Karpas-422 (cell line): Measurements from ENCODE around the gene CSAG2. TPM values are rescaled to one million over a fixed set of nuclear protein-coding genes. Genes with fewer than 3 reads are reported as not detected.
"Not testable (repeated sequence)": the region's sequence is repeated elsewhere in the genome, so short reads cannot be mapped to it uniquely, and the experiment has no call there.

Experiments used
- DNase-seq: peaks from one replicate; pipeline ENCODE4 v3.0.0-alpha.2; 2015
- H2AFZ ChIP-seq: fragments of 200-600 bp; sonication (generic); 2 replicates; pipeline ENCODE4 v1.6.1; 2014; ENCODE audit warnings: antibody characterized with exemption, low read length, mixed read lengths
- H3K27ac ChIP-seq: fragments of 200-600 bp; sonication (generic); 2 replicates; pipeline ENCODE4 v1.5.1; 2014; ENCODE audit warnings: mild to moderate bottlenecking, low read length, moderate library complexity
- H3K27me3 ChIP-seq: fragments of 200-600 bp; sonication (generic); 2 replicates; pipeline ENCODE4 v1.6.1; 2014; ENCODE audit warnings: low read length, mixed read lengths
- H3K36me3 ChIP-seq: fragments of 200-600 bp; sonication (generic); 2 replicates; pipeline ENCODE4 v1.6.1; 2014; ENCODE audit warnings: low read length, mixed read lengths; ENCODE audit not compliant: insufficient read depth
- H3K4me1 ChIP-seq: fragments of 200-600 bp; sonication (generic); 2 replicates; pipeline ENCODE4 v1.6.1; 2014; ENCODE audit warnings: mild to moderate bottlenecking, low read length, mixed read lengths
- H3K4me2 ChIP-seq: fragments of 200-600 bp; sonication (generic); 2 replicates; pipeline ENCODE4 v1.6.1; 2014; ENCODE audit warnings: low read length, low read depth, mild to moderate bottlenecking; ENCODE audit not compliant: poor library complexity, severe bottlenecking
- H3K4me3 ChIP-seq: fragments of 200-600 bp; sonication (generic); 2 replicates; pipeline ENCODE4 v1.5.1; 2014; ENCODE audit warnings: mild to moderate bottlenecking, antibody characterized with exemption, low read length, mixed read lengths
- H3K79me2 ChIP-seq: fragments of 200-600 bp; sonication (generic); 2 replicates; pipeline ENCODE4 v1.6.1; 2014; ENCODE audit warnings: mild to moderate bottlenecking, low read length, mixed read lengths
- H3K9ac ChIP-seq: fragments of 200-600 bp; sonication (generic); 2 replicates; pipeline ENCODE4 v1.6.0; 2014; ENCODE audit warnings: low read length
- H3K9me2 ChIP-seq: fragments of 200-600 bp; sonication (generic), shearing (Covaris generic); replicated peaks from 2 replicates; pipeline ENCODE4 v1.6.0; 2014; ENCODE audit warnings: mild to moderate bottlenecking, low read length, moderate library complexity; ENCODE audit not compliant: insufficient read depth
- H3K9me3 ChIP-seq: fragments of 300-700, 200-600 bp; sonication (generic); 2 replicates; pipeline ENCODE4 v1.6.1; 2014; ENCODE audit warnings: low read length, mixed read lengths
- H4K20me1 ChIP-seq: fragments of 200-600 bp; sonication (generic); 2 replicates; pipeline ENCODE4 v1.6.1; 2014; ENCODE audit warnings: mild to moderate bottlenecking, antibody characterized with exemption, low read length, low read depth; ENCODE audit not compliant: insufficient read depth
- total RNA-seq: library from RNA; depleted of rRNA; stranded (reverse); fragments of >200 nt; shearing (Covaris generic); gene quantifications from 2 replicates; pipeline ENCODE4 v1.2.3, GENCODE V29; 2014; ENCODE audit warnings: low replicate concordance

Gene CSAG2
- total RNA-seq, 1 experiment from 2014 or later = not detected

GRCh38 chrX:152733261-152733975 is 24.3 kb upstream of the CSAG2 start, which contains the start of the genes CSAG1 and MAGEA12:
Gene CSAG1 (minus strand): TSS chrX:152733721. CDS start chrX:152732460, 1,261 bp downstream.
Gene MAGEA12 (plus strand): TSS chrX:152733757. CDS start chrX:152736162, 2,405 bp downstream.
- H3K36me3 ChIP-seq = no peaks in the 10 kb centered on the region
- H3K27ac ChIP-seq = no peak within 1 kb of the TSS
- no peak within 1 kb of the TSS for H3K4me2 ChIP-seq
- no peaks in the 10 kb centered on the region for H3K9me2 ChIP-seq
- no peaks in the 10 kb centered on the region for H4K20me1 ChIP-seq
- H2AFZ ChIP-seq = no peak within 1 kb of the TSS
- H3K79me2 ChIP-seq = no peaks in the 10 kb centered on the region
- H3K9me3 ChIP-seq = no peaks in the 10 kb centered on the region
- H3K9ac ChIP-seq = no peak within 1 kb of the TSS
- no peaks in the 10 kb centered on the region for H3K27me3 ChIP-seq
- no peaks in the 10 kb centered on the region for H3K4me1 ChIP-seq
- DNase-seq = no peak
- no peak within 1 kb of the TSS for H3K4me3 ChIP-seq

- Histone ChIP-seq H3K9me2 (no peaks in the 10 kb centered on the region), H4K20me1 (no peaks in the 10 kb centered on the region), H3K4me3 (no peak overlapping the region), H3K27ac (no peak overlapping the region), H3K79me2 (no peaks in the 10 kb centered on the region), H2AFZ (no peak overlapping the region), H3K4me1 (no peaks in the 10 kb centered on the region), H3K4me2 (no peak overlapping the region), H3K27me3 (no peaks in the 10 kb centered on the region), H3K9me3 (no peaks in the 10 kb centered on the region), H3K9ac (no peak overlapping the region), H3K36me3 (no peaks in the 10 kb centered on the region)
- DNase-seq = no peak
Observed at GRCh38 chrX:152725409-152725808, 16.3 kb upstream of the CSAG2 start.

GRCh38 chrX:152713815-152714787 is 5.0 kb upstream of the CSAG2 start, which contains the start of gene MAGEA2B:
Gene MAGEA2B (plus strand): TSS chrX:152714628. CDS start chrX:152717107, 2,479 bp downstream.
- not testable (repeated sequence) for H3K9me3 ChIP-seq, H3K79me2 ChIP-seq, H2AFZ ChIP-seq, H3K4me2 ChIP-seq, H3K9ac ChIP-seq, H3K27ac ChIP-seq, H3K9me2 ChIP-seq, H4K20me1 ChIP-seq, DNase-seq, H3K4me3 ChIP-seq, H3K27me3 ChIP-seq, H3K4me1 ChIP-seq, H3K36me3 ChIP-seq

GRCh38 chrX:152713195-152713594 is 4.1 kb upstream of the CSAG2 start:
- H3K4me3 ChIP-seq, H2AFZ ChIP-seq, H3K27ac ChIP-seq, H4K20me1 ChIP-seq, H3K4me1 ChIP-seq, H3K4me2 ChIP-seq, H3K9me3 ChIP-seq, H3K36me3 ChIP-seq, H3K9me2 ChIP-seq, DNase-seq, H3K9ac ChIP-seq, H3K27me3 ChIP-seq, H3K79me2 ChIP-seq: not testable (repeated sequence)

- not testable (repeated sequence) for H3K27me3 ChIP-seq, H3K4me1 ChIP-seq, H3K36me3 ChIP-seq, H3K27ac ChIP-seq, H4K20me1 ChIP-seq, H3K79me2 ChIP-seq, H2AFZ ChIP-seq, DNase-seq, H3K9me3 ChIP-seq, H3K9me2 ChIP-seq, H3K4me2 ChIP-seq, H3K9ac ChIP-seq, H3K4me3 ChIP-seq
Observed at GRCh38 chrX:152706500-152706899, 2.6 kb downstream of the CSAG2 start.

GRCh38 chrX:152700390-152700789 is 8.7 kb downstream of the CSAG2 start:
- DNase-seq, H3K36me3 ChIP-seq, H3K27ac ChIP-seq, H3K27me3 ChIP-seq, H3K4me2 ChIP-seq, H3K4me3 ChIP-seq, H2AFZ ChIP-seq, H3K9me2 ChIP-seq, H3K4me1 ChIP-seq, H3K9me3 ChIP-seq, H4K20me1 ChIP-seq, H3K9ac ChIP-seq, H3K79me2 ChIP-seq: not testable (repeated sequence)

- not testable (repeated sequence) for H3K4me3 ChIP-seq, H3K4me1 ChIP-seq, H4K20me1 ChIP-seq, H3K36me3 ChIP-seq, DNase-seq, H3K27ac ChIP-seq, H3K9me3 ChIP-seq, H2AFZ ChIP-seq, H3K9me2 ChIP-seq, H3K4me2 ChIP-seq, H3K9ac ChIP-seq, H3K27me3 ChIP-seq, H3K79me2 ChIP-seq
Observed at GRCh38 chrX:152697952-152698931, 10.8 kb downstream of the CSAG2 start, which contains the start of gene MAGEA3. Gene MAGEA3 (plus strand): TSS chrX:152698794. CDS start chrX:152700833, 2,039 bp downstream.
